ENCODE results near the gene RBBP7. TPM values are rescaled to one million over a fixed set of nuclear protein-coding genes. Genes with fewer than 3 reads are reported as not detected.
A peak's percentile ranks its signal among the peaks of the same experiment; 100 is the strongest.
"Not testable (repeated sequence)": the region's sequence is repeated elsewhere in the genome, so short reads cannot be mapped to it uniquely, and the experiment has no call there.

The RBBP7 gene
- total and polyA plus RNA-seq, 2 donors (not counting 3 experiments of a cell fraction or from before 2014, with no cell fraction given), result 81.5 to 130 TPM

- no peaks in the 10 kb centered on the region for H3K4me1 ChIP-seq (ENCODE audit: control insufficient read depth, extremely low read depth, insufficient read depth, low read length)
- ChIA-PET CTCF (interaction anchor here (0.7 to 1.3 kb wide), 2 partner anchors 17 to 190 kb away, joined by 3 to 4 read pairs; no protein-coding TSS in a partner anchor), POLR2A (no interaction called here)
- no TSS peak for BruUV-seq (replicated peaks)
- no peaks in the 10 kb centered on the region for H4K20me1 ChIP-seq (replicated peaks; ENCODE audit: control insufficient read depth, extremely low read depth, insufficient read depth, low read length)
- no peak overlapping the region for H3K9ac ChIP-seq (replicated peaks; ENCODE audit: extremely low read depth, insufficient read depth, low read length)
- no peaks in the 10 kb centered on the region for H3K9me3 ChIP-seq (replicated peaks; ENCODE audit: control insufficient read depth, insufficient read depth, low read length)
- dilution Hi-C loops (cut with MboI; ENCODE audit: extremely low pct_ligation_motif_present, low sequenced_read_pairs) (no loop called here), intact Hi-C loops (cut with micrococcal nuclease) (no loop called here)
- no peak for TF ChIP-seq MYC (IDR thresholded peaks at IDR 0.05; ENCODE audit: low read depth, low read length)
- no peak for TF ChIP-seq JUN (IDR thresholded peaks at IDR 0.05; ENCODE audit: borderline replicate concordance, insufficient read depth, insufficient read length, low read depth)
- TF ChIP-seq FOS (IDR thresholded peaks at IDR 0.05; ENCODE audit: borderline replicate concordance, insufficient read depth, low read length), result no peak
- no peak for TF ChIP-seq POLR2AphosphoS5 (IDR thresholded peaks at IDR 0.05; ENCODE audit: insufficient read depth, low read depth, low read length)
- no peak for TF ChIP-seq GATA2 (IDR thresholded peaks at IDR 0.05; ENCODE audit: insufficient read depth, insufficient read length, low read depth, low read length)
- no peak for TF ChIP-seq CTCF (IDR thresholded peaks at IDR 0.05; ENCODE audit: extremely low read depth in 1 of 2, insufficient read depth in 1 of 2, low read depth in 1 of 2, low read length in 2 of 2)
- no peak for TF ChIP-seq MAX (IDR thresholded peaks at IDR 0.05; ENCODE audit: insufficient read depth, insufficient read length)
- TF ChIP-seq EZH2 (IDR thresholded peaks at IDR 0.05; ENCODE audit: borderline replicate concordance, low read depth, low read length, severe bottlenecking), result no peak
- no peak for TF ChIP-seq POLR2A (IDR thresholded peaks at IDR 0.05; ENCODE audit: low read depth, low read length)
- peaks cover 0 to 2% of the 10 kb centered on the region in 2 experiments for H3K36me3 ChIP-seq (ENCODE audit: control insufficient read depth in 2 of 2, extremely low read depth in 1 of 2, insufficient read depth in 2 of 2, low read length in 2 of 2)
- FAIRE-seq (peak; percentile 12), DNase-seq (ENCODE audit: low read depth, low spot score) (no peak)
- no peaks in the 10 kb centered on the region for H3K9me1 ChIP-seq (replicated peaks; ENCODE audit: control insufficient read depth, extremely low read depth, insufficient read depth, low read length)
- peaks cover 54% of the 10 kb centered on the region for H3K79me2 ChIP-seq (ENCODE audit: control insufficient read depth, insufficient read depth, low read length)
- no peak overlapping the region for H2AFZ ChIP-seq (ENCODE audit: low read depth, low read length)
- H3K4me3 ChIP-seq (replicated peaks in 1 of 3; ENCODE audit: insufficient read depth in 1 of 3, low read depth in 1 of 3, low read length in 3 of 3), result no peak overlapping the region
- no peak overlapping the region for H3K27ac ChIP-seq (ENCODE audit: insufficient read depth, low read depth, low read length)
- no peak overlapping the region for H3K4me2 ChIP-seq (ENCODE audit: insufficient read depth, low read length)
- no peaks in the 10 kb centered on the region for H3K27me3 ChIP-seq (ENCODE audit: control insufficient read depth in 2 of 2, insufficient read depth in 2 of 2, low read length in 2 of 2)
Observed at GRCh38 chrX:16856744-16857143, 13.4 kb downstream of the RBBP7 start.

- intact Hi-C loops (cut with micrococcal nuclease); H3K4me1 ChIP-seq (ENCODE audit: control insufficient read depth, extremely low read depth, insufficient read depth, low read length); H3K4me3 ChIP-seq (replicated peaks in 1 of 3; ENCODE audit: insufficient read depth in 1 of 3, low read depth in 1 of 3, low read length in 3 of 3); dilution Hi-C loops (cut with MboI; ENCODE audit: extremely low pct_ligation_motif_present, low sequenced_read_pairs); H4K20me1 ChIP-seq (replicated peaks; ENCODE audit: control insufficient read depth, extremely low read depth, insufficient read depth, low read length); H3K36me3 ChIP-seq (ENCODE audit: control insufficient read depth in 2 of 2, extremely low read depth in 1 of 2, insufficient read depth in 2 of 2, low read length in 2 of 2); DNase-seq (ENCODE audit: low read depth, low spot score); H3K4me2 ChIP-seq (ENCODE audit: insufficient read depth, low read length); H3K9me1 ChIP-seq (replicated peaks; ENCODE audit: control insufficient read depth, extremely low read depth, insufficient read depth, low read length); BruUV-seq (replicated peaks); H2AFZ ChIP-seq (ENCODE audit: low read depth, low read length); POLR2A ChIA-PET; H3K9me3 ChIP-seq (replicated peaks; ENCODE audit: control insufficient read depth, insufficient read depth, low read length); FAIRE-seq; H3K27ac ChIP-seq (ENCODE audit: insufficient read depth, low read depth, low read length); H3K27me3 ChIP-seq (ENCODE audit: control insufficient read depth in 2 of 2, insufficient read depth in 2 of 2, low read length in 2 of 2); H3K9ac ChIP-seq (replicated peaks; ENCODE audit: extremely low read depth, insufficient read depth, low read length): not testable (repeated sequence)
- peaks cover 47% of the 10 kb centered on the region for H3K79me2 ChIP-seq (ENCODE audit: control insufficient read depth, insufficient read depth, low read length)
- CTCF ChIA-PET, result interaction anchor here (0.7 to 1.3 kb wide), 3 partner anchors 17 to 233 kb away, joined by 3 to 4 read pairs (median 3); no protein-coding TSS in a partner anchor
Observed at GRCh38 chrX:16856076-16856404, 14.1 kb downstream of the RBBP7 start.

Data from endothelial cell of umbilical vein (primary cell).